PC-9 (cell line): ENCODE data around the gene EHD4.

Experiments
- EZH2 ChIP-seq: fragments of 200-600 bp; sonication (generic); IDR thresholded peaks from 2 replicates; pipeline ENCODE4 v1.8.0; 2017; ENCODE audit warnings: antibody characterized with exemption, low read depth
- TF ChIP-seq, protein P1 (sequence below): fragments of 200-600 bp; sonication (generic); conservative IDR thresholded peaks from 2 replicates; pipeline ENCODE4 v1.6.1; 2017; ENCODE audit warnings: mixed run types, antibody characterized with exemption, mild to moderate bottlenecking, moderate library complexity

DNA sequence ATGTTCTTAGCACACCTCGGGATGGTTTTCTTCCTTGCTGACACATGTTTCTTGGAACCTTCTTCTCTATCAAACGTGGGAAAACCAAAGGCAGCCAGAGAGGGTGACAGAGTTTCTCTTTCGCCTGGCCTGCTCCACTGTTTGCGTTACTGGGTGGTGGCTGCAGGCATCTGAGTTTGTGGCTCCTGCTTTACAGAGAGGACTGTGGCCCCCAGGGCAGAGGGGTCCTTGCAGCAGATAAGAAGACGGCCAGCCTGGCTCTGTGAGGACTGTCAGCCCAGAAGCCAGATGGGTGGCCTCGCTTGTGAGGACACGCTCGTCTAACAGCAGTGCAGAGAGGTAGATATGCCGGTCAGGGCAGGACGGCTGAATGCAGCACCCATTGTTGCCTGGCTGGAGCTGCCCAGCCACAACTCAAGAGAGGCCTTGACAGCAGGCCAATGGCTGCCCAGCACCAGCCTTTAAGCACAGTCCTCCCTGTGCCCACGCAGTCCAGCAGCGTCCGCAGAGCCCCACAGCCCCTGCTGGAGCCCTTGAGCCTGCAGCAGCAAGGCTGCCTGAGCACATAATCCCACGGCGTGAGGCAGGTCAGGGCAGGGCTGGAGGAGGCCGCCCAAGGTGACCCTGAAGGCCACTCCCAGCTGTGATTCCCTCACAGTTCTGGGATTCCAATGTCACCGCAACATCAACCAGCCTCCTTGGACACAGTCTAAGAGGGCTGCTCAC lies 63.5 kb downstream of the EHD4 start:
- TF ChIP-seq, protein P1, sequence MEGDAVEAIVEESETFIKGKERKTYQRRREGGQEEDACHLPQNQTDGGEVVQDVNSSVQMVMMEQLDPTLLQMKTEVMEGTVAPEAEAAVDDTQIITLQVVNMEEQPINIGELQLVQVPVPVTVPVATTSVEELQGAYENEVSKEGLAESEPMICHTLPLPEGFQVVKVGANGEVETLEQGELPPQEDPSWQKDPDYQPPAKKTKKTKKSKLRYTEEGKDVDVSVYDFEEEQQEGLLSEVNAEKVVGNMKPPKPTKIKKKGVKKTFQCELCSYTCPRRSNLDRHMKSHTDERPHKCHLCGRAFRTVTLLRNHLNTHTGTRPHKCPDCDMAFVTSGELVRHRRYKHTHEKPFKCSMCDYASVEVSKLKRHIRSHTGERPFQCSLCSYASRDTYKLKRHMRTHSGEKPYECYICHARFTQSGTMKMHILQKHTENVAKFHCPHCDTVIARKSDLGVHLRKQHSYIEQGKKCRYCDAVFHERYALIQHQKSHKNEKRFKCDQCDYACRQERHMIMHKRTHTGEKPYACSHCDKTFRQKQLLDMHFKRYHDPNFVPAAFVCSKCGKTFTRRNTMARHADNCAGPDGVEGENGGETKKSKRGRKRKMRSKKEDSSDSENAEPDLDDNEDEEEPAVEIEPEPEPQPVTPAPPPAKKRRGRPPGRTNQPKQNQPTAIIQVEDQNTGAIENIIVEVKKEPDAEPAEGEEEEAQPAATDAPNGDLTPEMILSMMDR, result no peak
- TF ChIP-seq EZH2, result no peak
